Uterus (tissue), 4 donors: Measurements from ENCODE around the gene RBM47. TPM values are rescaled to one million over a fixed set of nuclear protein-coding genes. Genes with fewer than 3 reads are reported as not detected.
"Not testable (repeated sequence)": the region's sequence is repeated elsewhere in the genome, so short reads cannot be mapped to it uniquely, and the experiment has no call there.

Source experiments
- DNase-seq, 2 donors: peaks; one replicate each; pipeline ENCODE4 v3.0.0-alpha.2; 2019 to 2020
- H3K27ac ChIP-seq, 2 donors: fragments of 200-600 bp; sonication (generic); 1 replicate in 1 of 2; 2 replicates in 1 of 2; pipeline ENCODE4 v1.5.1; 2016 to 2018
- H3K27me3 ChIP-seq, 2 donors: fragments of 200-600 bp; sonication (generic); one replicate each; pipeline ENCODE4 v1.5.1; 2018 to 2019; ENCODE audit warnings: control low read depth in 1 of 2
- H3K36me3 ChIP-seq, 2 donors: fragments of 200-600 bp; sonication (generic); one replicate each; pipeline ENCODE4 v1.5.1; 2019; ENCODE audit warnings: control low read depth in 1 of 2
- H3K4me1 ChIP-seq, 2 donors: fragments of 200-600 bp; sonication (generic); one replicate each; pipeline ENCODE4 v1.5.1; 2018 to 2019; ENCODE audit warnings: control low read depth in 1 of 2
- H3K4me3 ChIP-seq, 2 donors: fragments of 200-600 bp; sonication (generic); 1 replicate in 1 of 2; 2 replicates in 1 of 2; pipeline ENCODE4 v1.5.1; 2018 to 2019; ENCODE audit warnings: mild to moderate bottlenecking in 1 of 2
- H3K9me3 ChIP-seq, 2 donors: fragments of 200-600 bp; sonication (generic); one replicate each; pipeline ENCODE4 v1.5.1; 2019; ENCODE audit warnings: control low read depth in 1 of 2
- CTCF ChIP-seq, 4 experiments: fragments of 200-600 bp in 2 of 4; fragments of 450-650 bp in 2 of 4; sonication (generic) in 2 of 4; IDR thresholded peaks; one replicate each; pipeline ENCODE4 v1.5.1; 2016 to 2019; ENCODE audit warnings: antibody characterized with exemption in 4 of 4, mild to moderate bottlenecking in 2 of 4, moderate library complexity in 1 of 4
- POLR2A ChIP-seq, 2 donors: fragments of 450-650 bp; IDR thresholded peaks; one replicate each; pipeline ENCODE4 v1.6.1; 2016; ENCODE audit warnings: antibody characterized with exemption in 2 of 2, mild to moderate bottlenecking in 1 of 2, moderate library complexity in 1 of 2
- intact Hi-C: fragments of 100-400 bp; cut with DNase I; formaldehyde crosslinking; loops from one replicate; pipeline ENCODE4 v1.15.1; 2023; ENCODE audit warnings: low total_unique reads
- total RNA-seq, 4 donors: library from RNA; depleted of rRNA in 3 of 4; stranded (reverse); fragments of >200 nt in 3 of 4; gene quantifications; one replicate each; pipeline versions ENCODE4 v1.1.0 to v1.2.4, GENCODE V29; 2014 to 2023
- donor health status: DM: yes; HTN: yes; CAD: no.

RBM47 gene
- total RNA-seq, 4 donors from 2014 or later: 3.8 to 22.3 (median 6.8) TPM

DNA sequence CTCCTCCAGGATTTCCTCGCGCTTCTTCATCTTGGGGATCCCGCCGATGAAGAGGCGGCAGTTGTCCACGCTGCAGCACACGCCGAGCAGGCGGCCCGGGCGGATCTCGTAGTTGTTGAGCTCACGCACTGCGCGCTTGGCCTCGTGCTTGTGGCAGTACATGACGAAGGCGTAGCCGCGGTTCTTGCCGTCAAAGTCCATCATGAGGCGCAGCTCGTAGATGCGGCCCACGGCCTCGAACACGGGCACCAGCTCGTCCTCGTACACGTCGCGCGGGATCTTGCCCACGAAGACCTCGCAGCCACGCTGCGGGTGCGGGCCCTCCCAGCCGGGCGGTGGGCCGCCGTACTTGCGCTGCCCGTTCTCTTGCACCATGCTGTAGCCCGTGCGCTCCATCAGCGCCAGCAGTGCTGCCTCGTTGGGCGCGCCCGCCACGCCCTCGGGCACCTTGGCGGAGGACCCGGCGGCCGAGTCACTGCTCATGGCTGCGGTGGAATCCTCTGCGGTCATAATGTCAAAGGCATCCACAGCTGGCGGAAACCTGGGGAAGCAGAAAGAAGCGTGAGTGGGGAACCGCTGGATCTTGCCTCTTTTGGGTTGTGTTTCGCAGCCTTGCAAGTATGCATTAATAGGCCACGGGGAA, 191.2 kb downstream of the RBM47 start:
- TF ChIP-seq POLR2A (IDR thresholded peaks at IDR 0.05): no peak
- TF ChIP-seq CTCF (IDR thresholded peaks at IDR 0.05): no peak
- Histone ChIP-seq H3K27me3 (no peaks in the 10 kb centered on the region), H3K27ac (no peak overlapping the region), H3K4me3 (no peak overlapping the region), H3K4me1 (no peaks in the 10 kb centered on the region), H3K36me3 (no peaks in the 10 kb centered on the region), H3K9me3 (no peaks in the 10 kb centered on the region)
- no peak for DNase-seq
- intact Hi-C loops: no loop called here

DNA sequence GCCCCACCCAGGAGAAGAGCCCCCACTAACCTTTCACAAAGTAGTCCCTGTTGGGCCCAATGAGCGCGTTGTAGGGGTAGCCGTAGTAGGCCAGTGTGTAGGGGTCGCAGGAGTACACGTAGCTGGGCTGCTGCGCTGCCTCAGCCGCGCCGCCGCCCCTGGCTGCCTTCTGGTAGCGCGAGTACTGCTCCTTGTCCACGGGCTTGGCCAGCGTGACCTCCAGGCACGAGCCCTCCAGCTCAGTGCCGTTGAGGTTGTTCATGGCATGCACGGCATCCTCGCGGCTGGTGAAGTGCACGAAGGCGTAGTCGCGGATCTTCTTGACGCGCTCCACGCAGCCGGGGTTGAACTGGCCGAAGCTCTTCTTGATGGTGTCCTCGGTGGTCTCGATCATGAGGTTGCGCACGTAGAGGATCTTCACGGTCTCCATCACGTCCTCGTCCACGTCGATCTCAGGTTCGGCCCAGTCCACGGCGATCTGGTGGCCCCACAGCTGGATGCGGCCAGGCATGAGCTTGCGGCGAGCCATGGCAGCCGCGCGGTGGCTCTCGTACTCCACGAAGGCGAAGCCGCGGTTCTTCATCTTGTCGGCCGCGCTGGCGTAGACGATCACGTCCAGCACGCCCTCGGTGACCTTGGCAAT, 191.8 kb downstream of the RBM47 start:
- no peak for TF ChIP-seq POLR2A (IDR thresholded peaks at IDR 0.05)
- TF ChIP-seq CTCF (IDR thresholded peaks at IDR 0.05): no peak
- intact Hi-C loops: no loop called here
- Histone ChIP-seq H3K4me1 (no peaks in the 10 kb centered on the region), H3K9me3 (no peaks in the 10 kb centered on the region), H3K27ac (no peak overlapping the region), H3K36me3 (no peaks in the 10 kb centered on the region), H3K27me3 (no peaks in the 10 kb centered on the region), H3K4me3 (no peak overlapping the region)
- no peak for DNase-seq

- intact Hi-C loops, H3K27me3 ChIP-seq, H3K36me3 ChIP-seq, H3K27ac ChIP-seq, DNase-seq, H3K9me3 ChIP-seq, H3K4me3 ChIP-seq, H3K4me1 ChIP-seq: not testable (repeated sequence)
Measured at GRCh38 chr4:40435306-40435705, 194.4 kb downstream of the RBM47 start.

- no peak for DNase-seq
- TF ChIP-seq CTCF (IDR thresholded peaks at IDR 0.05): no peak
- no peak for TF ChIP-seq POLR2A (IDR thresholded peaks at IDR 0.05)
- Histone ChIP-seq H3K4me3 (no peak overlapping the region), H3K27me3 (no peaks in the 10 kb centered on the region), H3K27ac (no peak overlapping the region), H3K9me3 (no peaks in the 10 kb centered on the region), H3K36me3 (no peaks in the 10 kb centered on the region), H3K4me1 (no peaks in the 10 kb centered on the region)
- intact Hi-C loops: no loop called here
Measured at GRCh38 chr4:40434126-40434687, 195.5 kb downstream of the RBM47 start.

- no peaks in the 10 kb centered on the region for H3K4me1 ChIP-seq
- no peaks in the 10 kb centered on the region for H3K27me3 ChIP-seq
- no peak for DNase-seq
- H3K4me3 ChIP-seq: no peak overlapping the region
- H3K9me3 ChIP-seq: no peaks in the 10 kb centered on the region
- intact Hi-C loops: no loop called here
- TF ChIP-seq CTCF (IDR thresholded peaks at IDR 0.05) (no peak), POLR2A (IDR thresholded peaks at IDR 0.05) (no peak)
- no peaks in the 10 kb centered on the region for H3K36me3 ChIP-seq
- no peak overlapping the region for H3K27ac ChIP-seq
Measured at GRCh38 chr4:40432504-40432903, 197.2 kb downstream of the RBM47 start.

DNA sequence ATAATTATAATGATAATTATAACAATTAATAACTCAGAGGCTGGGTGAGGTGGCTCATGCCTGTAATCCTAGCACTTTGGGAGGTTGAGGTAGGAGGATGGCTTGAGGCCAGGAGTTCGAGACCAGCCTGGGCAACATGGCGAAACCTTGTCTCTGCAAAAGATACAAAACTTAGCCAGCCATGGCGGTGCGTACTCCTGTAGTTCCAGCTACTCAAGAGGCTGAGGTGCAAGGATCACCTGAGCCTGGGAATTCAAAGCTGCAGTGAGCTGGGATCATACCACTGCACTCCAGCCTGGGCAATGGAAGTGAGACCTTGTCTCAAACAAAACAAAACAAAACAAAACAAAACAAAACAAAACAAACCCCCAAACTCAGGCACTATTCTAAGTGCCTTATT, 201.8 kb downstream of the RBM47 start:
- H3K27ac ChIP-seq, H3K36me3 ChIP-seq, H3K9me3 ChIP-seq, intact Hi-C loops, H3K4me1 ChIP-seq, H3K4me3 ChIP-seq, H3K27me3 ChIP-seq, DNase-seq: not testable (repeated sequence)
